T-helper 2 cell treated with Interferon-gamma antibody and Interleukin-4, amounts not matched to agents 5 μg/mL and 100 μg/mL, for 36 hours (primary cell): ENCODE data around the gene PAQR7.
A peak's percentile ranks its signal among the peaks of the same experiment; 100 is the strongest.

Source experiments
- DNase-seq: peaks from one replicate; pipeline ENCODE4 v3.0.0; 2021; ENCODE audit warnings: low spot score
- H3K27ac Mint-ChIP-seq: one replicate; pipeline ENCODE4 v1.8.0; 2021; ENCODE audit warnings: mild to moderate bottlenecking, mixed read lengths
- H3K27me3 Mint-ChIP-seq: one replicate; pipeline ENCODE4 v1.8.0; 2021; ENCODE audit warnings: low read depth, mixed read lengths
- H3K36me3 Mint-ChIP-seq: one replicate; pipeline ENCODE4 v1.8.0; 2021; ENCODE audit warnings: low read depth, mixed read lengths
- H3K4me1 Mint-ChIP-seq: one replicate; pipeline ENCODE4 v1.8.0; 2021; ENCODE audit warnings: low read depth, mixed read lengths
- H3K4me3 Mint-ChIP-seq: one replicate; pipeline ENCODE4 v1.8.0; 2022; ENCODE audit warnings: mild to moderate bottlenecking, moderate library complexity, mixed read lengths
- H3K9me3 Mint-ChIP-seq: one replicate; pipeline ENCODE4 v1.8.0; 2021; ENCODE audit warnings: mixed read lengths

The PAQR7 gene

GRCh38 chr1:25832336-25833037 lies 43.0 kb downstream of the PAQR7 start:
- no peak for DNase-seq
- H3K27me3 Mint-ChIP-seq: no peaks in the 10 kb centered on the region
- no peak overlapping the region for H3K4me3 Mint-ChIP-seq
- H3K9me3 Mint-ChIP-seq: no peaks in the 10 kb centered on the region
- peaks cover 53% of the 10 kb centered on the region for H3K36me3 Mint-ChIP-seq
- peaks cover 7% of the 10 kb centered on the region for H3K4me1 Mint-ChIP-seq
- peak overlapping the region; percentile 21 for H3K27ac Mint-ChIP-seq

- H3K27ac Mint-ChIP-seq: peak overlapping the region; percentile 31
Measured at GRCh38 chr1:25831569-25832196, 43.8 kb downstream of the PAQR7 start.

GRCh38 chr1:25829046-25829445 lies 46.5 kb downstream of the PAQR7 start:
- H3K4me3 Mint-ChIP-seq: no peak overlapping the region
- no peak for DNase-seq
- H3K4me1 Mint-ChIP-seq: peaks cover 3% of the 10 kb centered on the region
- peaks cover 48% of the 10 kb centered on the region for H3K36me3 Mint-ChIP-seq
- H3K27ac Mint-ChIP-seq: no peak overlapping the region
- no peaks in the 10 kb centered on the region for H3K27me3 Mint-ChIP-seq
- H3K9me3 Mint-ChIP-seq: no peaks in the 10 kb centered on the region

More at GRCh38 chr1:25831569-25832196, 43.8 kb downstream of the PAQR7 start:
- Mint-ChIP-seq H3K36me3 (peaks cover 56% of the 10 kb centered on the region), H3K9me3 (no peaks in the 10 kb centered on the region), H3K4me3 (no peak overlapping the region), H3K4me1 (peaks cover 3% of the 10 kb centered on the region), H3K27me3 (no peaks in the 10 kb centered on the region)
- no peak for DNase-seq

GRCh38 chr1:25828491-25828890 lies 47.0 kb downstream of the PAQR7 start:
- H3K4me1 Mint-ChIP-seq: peaks cover 3% of the 10 kb centered on the region
- no peak overlapping the region for H3K27ac Mint-ChIP-seq
- H3K36me3 Mint-ChIP-seq: peaks cover 50% of the 10 kb centered on the region
- H3K9me3 Mint-ChIP-seq: no peaks in the 10 kb centered on the region
- no peaks in the 10 kb centered on the region for H3K27me3 Mint-ChIP-seq
- H3K4me3 Mint-ChIP-seq: no peak overlapping the region
- DNase-seq: no peak

GRCh38 chr1:25826571-25826970 lies 48.9 kb downstream of the PAQR7 start:
- no peaks in the 10 kb centered on the region for H3K27me3 Mint-ChIP-seq
- H3K27ac Mint-ChIP-seq: no peak overlapping the region
- H3K4me3 Mint-ChIP-seq: no peak overlapping the region
- no peaks in the 10 kb centered on the region for H3K9me3 Mint-ChIP-seq
- DNase-seq: no peak
- peaks cover 8% of the 10 kb centered on the region for H3K4me1 Mint-ChIP-seq
- peaks cover 45% of the 10 kb centered on the region for H3K36me3 Mint-ChIP-seq

- Mint-ChIP-seq H3K36me3 (peaks cover 39% of the 10 kb centered on the region), H3K27ac (no peak overlapping the region), H3K27me3 (no peaks in the 10 kb centered on the region), H3K4me3 (no peak overlapping the region), H3K4me1 (peaks cover 16% of the 10 kb centered on the region), H3K9me3 (no peaks in the 10 kb centered on the region)
- no peak for DNase-seq
Measured at GRCh38 chr1:25825605-25826004, 49.9 kb downstream of the PAQR7 start.

GRCh38 chr1:25821630-25822091 lies 53.8 kb downstream of the PAQR7 start:
- peaks cover 13% of the 10 kb centered on the region for H3K36me3 Mint-ChIP-seq
- H3K4me1 Mint-ChIP-seq: peaks cover 28% of the 10 kb centered on the region
- no peaks in the 10 kb centered on the region for H3K9me3 Mint-ChIP-seq
- peak overlapping the region; percentile 51 for H3K27ac Mint-ChIP-seq
- H3K27me3 Mint-ChIP-seq: no peaks in the 10 kb centered on the region
- peak overlapping the region; percentile 90 for H3K4me3 Mint-ChIP-seq
- DNase-seq: no peak

GRCh38 chr1:25821112-25821476 lies 54.4 kb downstream of the PAQR7 start:
- Mint-ChIP-seq H3K27me3 (no peaks in the 10 kb centered on the region), H3K9me3 (no peaks in the 10 kb centered on the region), H3K4me1 (peaks cover 28% of the 10 kb centered on the region)

GRCh38 chr1:25820247-25821111 lies 55.0 kb downstream of the PAQR7 start:
- Mint-ChIP-seq H3K36me3 (peaks cover 9% of the 10 kb centered on the region), H3K4me3 (peak overlapping the region; percentile 96), H3K27ac (peak overlapping the region; percentile 92), H3K4me1 (peaks cover 28% of the 10 kb centered on the region), H3K9me3 (no peaks in the 10 kb centered on the region), H3K27me3 (no peaks in the 10 kb centered on the region)
- peak; percentile 67 for DNase-seq

More at GRCh38 chr1:25821112-25821476, 54.4 kb downstream of the PAQR7 start:
- DNase-seq: no peak
- peaks cover 10% of the 10 kb centered on the region for H3K36me3 Mint-ChIP-seq
- H3K4me3 Mint-ChIP-seq: peak overlapping the region; percentile 90
- peak overlapping the region; percentile 90 for H3K27ac Mint-ChIP-seq

GRCh38 chr1:25819491-25820246 lies 55.8 kb downstream of the PAQR7 start, which contains the start of gene MTFR1L:
TSS of gene MTFR1L (plus strand) at chr1:25819954. CDS start at chr1:25823105, 3,151 bp downstream.
- Mint-ChIP-seq H3K4me1 (peaks cover 28% of the 10 kb centered on the region), H3K27me3 (no peaks in the 10 kb centered on the region), H3K4me3 (peak within 1 kb of the TSS; percentile 96), H3K9me3 (no peaks in the 10 kb centered on the region), H3K27ac (peak within 1 kb of the TSS; percentile 92), H3K36me3 (peaks cover 9% of the 10 kb centered on the region)
- DNase-seq: peak; percentile 94

- Mint-ChIP-seq H3K9me3 (no peaks in the 10 kb centered on the region), H3K4me1 (peaks cover 28% of the 10 kb centered on the region), H3K27ac (peak overlapping the region; percentile 14), H3K27me3 (no peaks in the 10 kb centered on the region), H3K36me3 (peaks cover 7% of the 10 kb centered on the region), H3K4me3 (peak overlapping the region; percentile 96)
- DNase-seq: no peak
Measured at GRCh38 chr1:25818569-25818968, 56.9 kb downstream of the PAQR7 start.

GRCh38 chr1:25817840-25818501 lies 57.5 kb downstream of the PAQR7 start:
- Mint-ChIP-seq H3K9me3 (no peaks in the 10 kb centered on the region), H3K27ac (peak overlapping the region; percentile 14)

More at GRCh38 chr1:25817840-25818501, 57.5 kb downstream of the PAQR7 start:
- Mint-ChIP-seq H3K4me3 (peak overlapping the region; percentile 96), H3K4me1 (peaks cover 28% of the 10 kb centered on the region), H3K36me3 (peaks cover 7% of the 10 kb centered on the region), H3K27me3 (no peaks in the 10 kb centered on the region)
- no peak for DNase-seq
